ENCODE results near the gene SNAPC1. TPM values are rescaled to one million over a fixed set of nuclear protein-coding genes. Genes with fewer than 3 reads are reported as not detected.

SNAPC1 gene
- total RNA-seq, 1 experiment from 2014 or later: 6.8 TPM

DNA sequence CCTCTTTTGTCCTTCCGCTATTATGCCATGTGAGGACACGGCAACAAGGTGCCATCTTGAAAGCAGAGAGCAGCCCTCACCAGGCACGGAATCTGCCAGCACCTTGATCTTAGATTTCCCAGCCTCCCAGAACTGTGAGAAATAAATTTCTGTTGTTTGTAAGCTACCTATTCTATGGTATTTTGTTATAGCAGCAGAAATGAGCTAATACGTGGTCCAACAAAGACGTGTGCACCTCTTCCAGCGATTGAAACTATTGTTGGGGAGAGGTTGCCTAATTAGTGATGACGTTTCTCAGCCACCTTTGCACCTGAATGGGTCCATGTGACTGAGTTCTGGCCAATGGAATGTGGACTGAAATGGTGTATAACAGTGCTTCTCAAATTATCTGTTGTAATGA lies 2.3 kb upstream of the SNAPC1 start:
- no peaks in the 10 kb centered on the region for H3K79me1 ChIP-seq (ENCODE audit: insufficient read depth, low read depth, low read length, poor library complexity, severe bottlenecking)
- TF ChIP-seq, protein P1, sequence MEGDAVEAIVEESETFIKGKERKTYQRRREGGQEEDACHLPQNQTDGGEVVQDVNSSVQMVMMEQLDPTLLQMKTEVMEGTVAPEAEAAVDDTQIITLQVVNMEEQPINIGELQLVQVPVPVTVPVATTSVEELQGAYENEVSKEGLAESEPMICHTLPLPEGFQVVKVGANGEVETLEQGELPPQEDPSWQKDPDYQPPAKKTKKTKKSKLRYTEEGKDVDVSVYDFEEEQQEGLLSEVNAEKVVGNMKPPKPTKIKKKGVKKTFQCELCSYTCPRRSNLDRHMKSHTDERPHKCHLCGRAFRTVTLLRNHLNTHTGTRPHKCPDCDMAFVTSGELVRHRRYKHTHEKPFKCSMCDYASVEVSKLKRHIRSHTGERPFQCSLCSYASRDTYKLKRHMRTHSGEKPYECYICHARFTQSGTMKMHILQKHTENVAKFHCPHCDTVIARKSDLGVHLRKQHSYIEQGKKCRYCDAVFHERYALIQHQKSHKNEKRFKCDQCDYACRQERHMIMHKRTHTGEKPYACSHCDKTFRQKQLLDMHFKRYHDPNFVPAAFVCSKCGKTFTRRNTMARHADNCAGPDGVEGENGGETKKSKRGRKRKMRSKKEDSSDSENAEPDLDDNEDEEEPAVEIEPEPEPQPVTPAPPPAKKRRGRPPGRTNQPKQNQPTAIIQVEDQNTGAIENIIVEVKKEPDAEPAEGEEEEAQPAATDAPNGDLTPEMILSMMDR (conservative IDR thresholded peaks at IDR 0.05): no peak
- no peak overlapping the region for H4K91ac ChIP-seq (ENCODE audit: insufficient read length, low read depth, low read length)
- H4K5ac ChIP-seq (ENCODE audit: insufficient read length, low read depth, low read length): no peak overlapping the region
- Mint-ChIP-seq H3K27me3 (ENCODE audit: low read depth) (no peaks in the 10 kb centered on the region; the same call in none of the 2 replicates), H3K9me3 (peaks cover 2 to 13% of the 10 kb centered on the region in 2 experiments; a peak in 3 of 5 replicates), H3K4me1 (peaks cover 23 to 27% of the 10 kb centered on the region in 2 experiments), H3K4me3 (no peak overlapping the region), H3K36me3 (ENCODE audit: insufficient read depth in 1 of 3, low read depth in 3 of 3) (peaks cover 5 to 14% (median 13%) of the 10 kb centered on the region in 3 experiments; a peak in 6 of 7 replicates), H3K27ac (no peak overlapping the region)
- H4K20me1 ChIP-seq (ENCODE audit: control insufficient read depth, insufficient read depth, insufficient read length): no peaks in the 10 kb centered on the region
- H3K56ac ChIP-seq (ENCODE audit: insufficient read length, low read depth, low read length): no peak overlapping the region
- no peak for DNase-seq
- no peaks in the 10 kb centered on the region for H3K27me3 ChIP-seq (ENCODE audit: insufficient read depth, low read length)
- H3K4ac ChIP-seq (ENCODE audit: low read depth, low read length): no peak overlapping the region
- H2BK20ac ChIP-seq (ENCODE audit: low read depth, low read length, poor library complexity, severe bottlenecking): no peak overlapping the region
- no peak overlapping the region for H2BK12ac ChIP-seq (ENCODE audit: insufficient read length, low read depth, low read length)
- no peak overlapping the region for H2BK120ac ChIP-seq (ENCODE audit: low read depth, low read length, poor library complexity, severe bottlenecking)
- H3K27ac ChIP-seq (ENCODE audit: insufficient read length, low read depth, low read length): no peak overlapping the region
- no peak overlapping the region for H2AK5ac ChIP-seq (ENCODE audit: insufficient read length, low read length)
- no peak overlapping the region for H3K14ac ChIP-seq (ENCODE audit: insufficient read depth, low read length)
- no peak overlapping the region for H4K8ac ChIP-seq (replicated peaks; ENCODE audit: insufficient read length, low read depth, low read length)
- no peak overlapping the region for H2BK15ac ChIP-seq (ENCODE audit: low read depth, low read length)
- no peak overlapping the region for H3K23ac ChIP-seq (ENCODE audit: insufficient read length, low read depth, low read length)
- H3K9ac ChIP-seq (ENCODE audit: extremely low read depth, insufficient read length, low read length): no peak overlapping the region
- no CpG with 5 or more reads among the region's 7 CpGs for WGBS (ENCODE audit: extremely low coverage, insufficient read length, low lambda C conversion rate)
- peaks cover 9% of the 10 kb centered on the region for H3K23me2 ChIP-seq (ENCODE audit: insufficient read length, low read depth, low read length, poor library complexity, severe bottlenecking)
- no peak overlapping the region for H2BK5ac ChIP-seq (ENCODE audit: insufficient read length, low read length)
- H3K18ac ChIP-seq (ENCODE audit: insufficient read length, low read depth, low read length): no peak overlapping the region
- H3K9me3 ChIP-seq (ENCODE audit: control insufficient read depth, low read depth, low read length): no peaks in the 10 kb centered on the region
- no peak overlapping the region for H2AFZ ChIP-seq (ENCODE audit: low read length)
- peaks cover 5% of the 10 kb centered on the region; the same call in 1 of the 2 replicates for H3K79me2 ChIP-seq (ENCODE audit: insufficient read depth, low read length)
- no peak overlapping the region for H3T11ph ChIP-seq (ENCODE audit: low read length)
- H3K4me1 ChIP-seq (ENCODE audit: insufficient read depth, low read length): peaks cover 1% of the 10 kb centered on the region; the same call in 1 of the 2 replicates
- H3K4me2 ChIP-seq (ENCODE audit: insufficient read depth, insufficient read length, low read length): no peak overlapping the region

Measured in H9 (cell line).